EH (cell line): ENCODE results near the gene GALNT9.
"Not testable (repeated sequence)": the region's sequence is repeated elsewhere in the genome, so short reads cannot be mapped to it uniquely, and the experiment has no call there.

Source experiments
- DNase-seq: peaks from one replicate; pipeline ENCODE4 v3.0.0-alpha.2; 2015; ENCODE audit warnings: low read depth

The GALNT9 gene

GRCh38 chr12:132229193-132229760 is 100.1 kb downstream of the GALNT9 start:
- no peak for DNase-seq

DNA sequence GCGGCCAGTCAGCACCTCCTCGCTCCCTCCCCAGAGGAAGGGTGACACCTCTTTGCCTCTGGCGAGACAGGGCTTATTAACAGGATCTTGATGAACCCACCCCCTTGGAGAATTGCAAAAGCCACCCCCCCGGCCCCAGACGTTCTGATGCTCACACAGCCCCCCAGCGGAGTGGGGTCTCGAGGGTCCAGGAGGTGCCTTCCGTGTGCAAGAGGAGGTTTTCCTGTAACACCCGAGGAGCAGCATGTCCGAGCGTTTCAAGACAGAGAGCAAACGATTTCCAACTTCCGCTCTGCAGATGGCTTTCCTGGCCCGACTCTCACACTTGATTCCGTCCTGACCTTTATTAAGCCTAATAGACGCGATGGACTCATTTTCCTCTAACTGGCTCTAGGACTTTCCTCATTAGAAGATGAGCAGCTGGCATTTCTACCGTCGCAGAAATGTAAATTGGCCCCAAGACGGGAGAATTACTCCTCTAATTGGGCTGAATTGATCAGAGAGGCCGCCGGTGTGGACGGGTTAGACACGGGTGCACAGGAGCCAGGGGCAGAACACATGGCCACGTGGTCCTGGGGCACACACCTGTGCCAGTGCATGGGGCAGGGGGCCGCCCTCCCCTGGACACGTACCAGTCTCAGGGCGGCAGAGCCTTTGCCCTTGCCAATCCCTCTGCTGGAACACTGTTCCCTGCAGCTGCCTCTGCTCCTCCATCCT is 100.8 kb downstream of the GALNT9 start:
- no peak for DNase-seq

GRCh38 chr12:132227782-132228475 is 101.5 kb downstream of the GALNT9 start:
- no peak for DNase-seq

- no peak for DNase-seq
Observed at GRCh38 chr12:132227118-132227517, 102.3 kb downstream of the GALNT9 start.

DNA sequence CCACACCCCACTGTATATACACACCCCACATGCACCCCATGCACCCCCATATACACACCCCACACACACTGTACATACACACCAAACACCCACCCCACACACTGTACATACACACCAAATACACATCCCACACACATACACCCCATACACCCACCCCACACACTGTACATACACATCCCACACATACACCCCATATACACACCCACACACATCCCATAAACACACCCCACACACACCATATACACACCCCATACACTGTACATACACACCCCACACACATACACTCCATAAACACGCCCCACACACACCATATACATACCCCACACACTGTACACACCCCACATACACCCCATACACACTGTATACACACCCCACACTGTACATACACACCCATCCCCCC is 102.8 kb downstream of the GALNT9 start:
- DNase-seq: no peak

GRCh38 chr12:132225214-132225613 is 104.2 kb downstream of the GALNT9 start:
- no peak for DNase-seq

GRCh38 chr12:132224484-132224883 is 104.9 kb downstream of the GALNT9 start:
- no peak for DNase-seq

GRCh38 chr12:132222808-132223173 is 106.6 kb downstream of the GALNT9 start:
- DNase-seq: no peak

- DNase-seq: peak; percentile 76
Observed at GRCh38 chr12:132222096-132222807, 107.1 kb downstream of the GALNT9 start.

GRCh38 chr12:132219761-132220160 is 109.6 kb downstream of the GALNT9 start:
- DNase-seq: not testable (repeated sequence)

GRCh38 chr12:132219323-132219722 is 110.1 kb downstream of the GALNT9 start:
- no peak for DNase-seq

- DNase-seq: peak; percentile 18
Observed at GRCh38 chr12:132218915-132219314, 110.5 kb downstream of the GALNT9 start.

DNA sequence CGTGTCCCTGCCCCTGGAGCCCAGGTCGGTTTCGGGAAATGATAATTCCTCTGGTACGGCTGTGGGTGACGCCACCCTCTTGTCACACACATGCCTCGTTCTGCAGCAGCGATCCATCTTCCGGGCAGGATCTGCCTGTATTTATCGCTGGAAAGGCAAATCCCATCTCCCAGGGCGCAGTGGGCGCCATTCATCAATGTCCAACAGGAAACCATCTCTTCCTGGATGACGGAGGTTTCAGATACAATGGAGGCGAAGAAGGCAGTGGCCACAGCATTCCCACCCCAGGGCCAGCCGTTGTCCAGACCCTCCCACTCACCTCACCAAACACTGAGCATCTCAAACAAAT is 110.9 kb downstream of the GALNT9 start:
- no peak for DNase-seq

DNA sequence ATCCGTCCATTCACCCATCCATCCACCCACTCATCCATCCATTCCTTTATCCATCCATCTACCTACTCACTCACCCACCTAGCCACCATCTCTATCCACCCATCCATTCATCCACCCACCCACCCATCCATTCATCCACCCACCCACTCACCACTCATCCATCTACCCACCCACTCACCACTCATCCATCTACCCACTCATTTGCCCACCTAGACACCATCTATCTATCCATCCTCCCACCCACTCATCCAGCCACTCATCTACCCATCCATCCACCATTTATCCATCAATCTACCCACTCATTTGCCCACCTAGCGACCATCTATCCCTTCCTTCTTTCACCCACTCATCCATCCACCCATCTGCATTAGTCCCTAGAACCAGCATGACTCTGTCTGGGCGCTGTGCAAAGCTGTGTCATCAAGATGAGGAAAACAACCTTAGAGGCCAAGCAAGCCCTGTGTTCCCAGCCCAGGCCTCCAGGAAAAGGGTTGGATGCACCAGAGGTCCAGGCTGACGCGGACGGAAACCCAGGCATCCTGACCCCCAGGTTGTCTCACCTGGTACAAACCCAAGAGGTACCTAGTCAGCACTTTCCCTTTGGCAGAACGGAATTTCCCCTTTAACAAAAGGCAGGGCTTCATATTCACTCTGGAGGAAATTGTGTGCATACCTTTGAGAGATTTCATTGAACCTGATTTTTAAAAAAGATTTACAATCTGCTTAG is 111.4 kb downstream of the GALNT9 start:
- no peak for DNase-seq

- no peak for DNase-seq
Observed at GRCh38 chr12:132217371-132217770, 112.0 kb downstream of the GALNT9 start.

GRCh38 chr12:132216354-132216987 is 112.9 kb downstream of the GALNT9 start:
- no peak for DNase-seq

DNA sequence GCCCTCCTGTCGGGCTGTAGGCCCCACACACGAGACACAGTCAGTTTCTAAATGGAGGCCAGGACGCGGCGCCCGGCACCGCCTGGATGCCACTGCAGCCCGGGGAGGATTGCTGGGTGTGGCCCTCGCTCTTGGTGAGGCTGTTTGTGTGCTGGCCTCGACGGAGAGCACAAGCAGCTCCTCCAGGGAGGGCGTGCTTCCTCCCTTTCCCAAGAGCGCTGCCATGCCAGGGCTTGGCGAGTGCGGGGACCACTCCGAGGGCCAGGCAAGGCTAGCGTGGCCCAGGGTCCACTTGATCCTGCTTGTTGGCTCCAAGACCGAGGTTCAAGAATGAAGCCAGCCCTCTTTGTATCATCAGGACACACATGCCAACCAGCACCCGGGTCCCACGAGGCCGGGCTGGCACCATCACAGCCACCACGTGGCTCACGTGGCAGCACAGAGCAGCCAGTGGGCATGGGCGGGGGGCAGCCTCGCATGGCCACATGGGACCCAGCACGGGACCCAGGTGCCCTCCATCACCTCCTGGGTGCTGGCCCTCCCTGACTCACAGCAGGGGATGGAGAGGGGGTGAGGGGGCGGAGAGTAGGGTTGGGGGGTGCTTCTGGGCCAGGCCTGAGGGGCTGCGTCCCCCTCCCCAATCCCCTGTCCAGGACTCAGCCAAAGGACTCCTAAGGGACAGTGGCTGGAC is 113.9 kb downstream of the GALNT9 start:
- DNase-seq: no peak

DNA sequence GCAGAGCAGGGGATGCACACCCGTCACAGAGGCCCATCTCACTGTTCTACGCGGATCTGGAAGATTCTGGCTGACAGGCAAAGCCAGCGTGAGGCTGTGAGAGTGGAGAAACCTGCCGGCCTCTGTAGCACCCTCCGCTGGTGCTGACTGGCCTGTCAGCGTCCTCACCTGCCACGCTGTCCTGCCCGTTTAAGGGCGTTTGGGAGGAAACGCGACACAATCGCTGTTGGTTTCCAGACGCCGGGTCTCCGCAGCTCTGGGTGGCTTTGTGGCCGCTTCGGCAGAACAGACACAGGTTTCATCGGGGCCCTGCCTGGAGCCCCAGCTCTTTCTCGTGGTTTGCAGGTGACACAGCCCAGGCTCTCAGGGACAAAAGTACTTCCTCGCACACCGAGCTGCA is 114.5 kb downstream of the GALNT9 start:
- no peak for DNase-seq

DNA sequence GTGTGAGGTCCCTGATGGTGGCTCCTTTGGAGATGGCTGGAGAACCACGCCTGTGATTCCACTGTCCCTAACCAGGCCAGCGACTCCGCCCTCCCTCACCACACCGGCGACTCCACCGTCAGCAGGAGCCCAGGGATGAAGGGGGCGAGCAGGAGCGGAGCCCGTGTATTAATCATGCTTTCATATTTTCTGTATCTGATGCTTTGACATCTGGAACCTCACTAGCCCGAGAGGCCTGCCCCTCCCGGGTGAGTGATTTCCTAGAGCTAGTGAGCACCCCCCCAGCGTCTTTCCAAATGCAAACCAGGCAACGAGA is 115.3 kb downstream of the GALNT9 start:
- DNase-seq: no peak

- DNase-seq: no peak
Observed at GRCh38 chr12:132213359-132214160, 115.8 kb downstream of the GALNT9 start.
